ENCODE data around the gene RXFP3. TPM values are rescaled to one million over a fixed set of nuclear protein-coding genes. Genes with fewer than 3 reads are reported as not detected.

Gene RXFP3
- polyA plus RNA-seq, 1 donor (not counting 4 experiments of a cell fraction or from before 2014, with no cell fraction given): not detected

GRCh38 chr5:33892620-33893137 lies 43.5 kb upstream of the RXFP3 start:
- Histone ChIP-seq H4K20me1 (ENCODE audit: control insufficient read depth, extremely low read depth, insufficient read depth, low read length) (no peaks in the 10 kb centered on the region), H3K27ac (ENCODE audit: control insufficient read depth, insufficient read depth, low read length) (no peak overlapping the region), H3K9ac (ENCODE audit: control insufficient read depth, extremely low read depth, insufficient read depth, low read length) (no peak overlapping the region), H3K36me3 (ENCODE audit: control insufficient read depth in 2 of 2, extremely low read depth in 1 of 2, insufficient read depth in 2 of 2, low read length in 2 of 2) (no peaks in the 10 kb centered on the region), H3K4me2 (ENCODE audit: control insufficient read depth, extremely low read depth, insufficient read depth, low read depth, low read length) (no peak overlapping the region), H3K9me1 (ENCODE audit: control insufficient read depth, extremely low read depth, insufficient read depth, low read length) (no peaks in the 10 kb centered on the region), H3K27me3 (ENCODE audit: control insufficient read depth, extremely low read depth, insufficient read depth, low read length) (peaks cover 30% of the 10 kb centered on the region), H3K4me1 (ENCODE audit: control insufficient read depth, extremely low read depth, insufficient read depth, low read length) (peaks cover 2% of the 10 kb centered on the region), H2AFZ (ENCODE audit: control insufficient read depth, low read length) (no peak overlapping the region), H3K9me3 (ENCODE audit: control insufficient read depth, low read depth, low read length) (no peaks in the 10 kb centered on the region), H3K79me2 (ENCODE audit: control insufficient read depth, insufficient read depth, low read length) (no peaks in the 10 kb centered on the region), H3K4me3 (ENCODE audit: control insufficient read depth in 2 of 3, extremely low read depth in 1 of 3, insufficient read depth in 2 of 3, low read depth in 1 of 3, low read length in 3 of 3) (no peak overlapping the region)
- DNase-seq (ENCODE audit: low read depth, low spot score) (no peak), FAIRE-seq (no peak)
- dilution Hi-C loops (cut with MboI; ENCODE audit: extremely low pct_ligation_motif_present, low sequenced_read_pairs): no loop called here
- TF ChIP-seq, protein P1, sequence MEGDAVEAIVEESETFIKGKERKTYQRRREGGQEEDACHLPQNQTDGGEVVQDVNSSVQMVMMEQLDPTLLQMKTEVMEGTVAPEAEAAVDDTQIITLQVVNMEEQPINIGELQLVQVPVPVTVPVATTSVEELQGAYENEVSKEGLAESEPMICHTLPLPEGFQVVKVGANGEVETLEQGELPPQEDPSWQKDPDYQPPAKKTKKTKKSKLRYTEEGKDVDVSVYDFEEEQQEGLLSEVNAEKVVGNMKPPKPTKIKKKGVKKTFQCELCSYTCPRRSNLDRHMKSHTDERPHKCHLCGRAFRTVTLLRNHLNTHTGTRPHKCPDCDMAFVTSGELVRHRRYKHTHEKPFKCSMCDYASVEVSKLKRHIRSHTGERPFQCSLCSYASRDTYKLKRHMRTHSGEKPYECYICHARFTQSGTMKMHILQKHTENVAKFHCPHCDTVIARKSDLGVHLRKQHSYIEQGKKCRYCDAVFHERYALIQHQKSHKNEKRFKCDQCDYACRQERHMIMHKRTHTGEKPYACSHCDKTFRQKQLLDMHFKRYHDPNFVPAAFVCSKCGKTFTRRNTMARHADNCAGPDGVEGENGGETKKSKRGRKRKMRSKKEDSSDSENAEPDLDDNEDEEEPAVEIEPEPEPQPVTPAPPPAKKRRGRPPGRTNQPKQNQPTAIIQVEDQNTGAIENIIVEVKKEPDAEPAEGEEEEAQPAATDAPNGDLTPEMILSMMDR (optimal IDR thresholded peaks at IDR 0.05 in 1 of 3, IDR thresholded peaks at IDR 0.05 in 1 of 3, conservative IDR thresholded peaks at IDR 0.05 in 1 of 3; ENCODE audit: extremely low read depth in 1 of 3, insufficient read depth in 2 of 3, low read length in 3 of 3): no peak
- TF ChIP-seq EZH2 (IDR thresholded peaks at IDR 0.05; ENCODE audit: low read length): no peak

DNA sequence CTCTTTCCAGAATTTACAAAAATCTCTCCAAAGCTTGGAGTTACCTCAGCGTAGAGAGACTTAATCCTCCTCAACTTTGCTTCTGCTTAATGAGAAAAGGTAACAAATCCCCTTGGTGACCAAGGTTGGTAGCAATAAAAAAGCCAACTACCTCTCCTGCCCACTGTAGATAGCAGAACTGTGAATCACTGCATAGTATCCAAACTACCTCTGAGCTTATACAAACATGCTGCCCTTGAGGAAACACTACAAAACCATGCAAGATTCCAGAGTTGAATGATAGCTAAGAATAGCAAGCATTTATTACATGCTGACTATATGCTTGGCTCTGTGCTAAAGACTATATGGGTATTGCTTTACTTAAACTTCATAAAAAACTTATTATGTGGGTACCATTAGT lies 41.6 kb upstream of the RXFP3 start:
- DNase-seq (ENCODE audit: low read depth, low spot score): no peak

More for the DNA sequence above, 41.6 kb upstream of the RXFP3 start:
- peaks cover 30% of the 10 kb centered on the region for H3K27me3 ChIP-seq (ENCODE audit: control insufficient read depth, extremely low read depth, insufficient read depth, low read length)
- dilution Hi-C loops (cut with MboI; ENCODE audit: extremely low pct_ligation_motif_present, low sequenced_read_pairs): no loop called here
- no peaks in the 10 kb centered on the region for H3K9me3 ChIP-seq (ENCODE audit: control insufficient read depth, low read depth, low read length)
- H3K27ac ChIP-seq (ENCODE audit: control insufficient read depth, insufficient read depth, low read length): no peak overlapping the region
- no peaks in the 10 kb centered on the region for H3K36me3 ChIP-seq (ENCODE audit: control insufficient read depth in 2 of 2, extremely low read depth in 1 of 2, insufficient read depth in 2 of 2, low read length in 2 of 2)
- H3K4me2 ChIP-seq (ENCODE audit: control insufficient read depth, extremely low read depth, insufficient read depth, low read depth, low read length): no peak overlapping the region
- no peaks in the 10 kb centered on the region for H3K79me2 ChIP-seq (ENCODE audit: control insufficient read depth, insufficient read depth, low read length)
- no peak overlapping the region for H3K4me3 ChIP-seq (ENCODE audit: control insufficient read depth in 2 of 3, extremely low read depth in 1 of 3, insufficient read depth in 2 of 3, low read depth in 1 of 3, low read length in 3 of 3)
- no peak overlapping the region for H3K9ac ChIP-seq (ENCODE audit: control insufficient read depth, extremely low read depth, insufficient read depth, low read length)
- FAIRE-seq: no peak
- H2AFZ ChIP-seq (ENCODE audit: control insufficient read depth, low read length): no peak overlapping the region
- H3K9me1 ChIP-seq (ENCODE audit: control insufficient read depth, extremely low read depth, insufficient read depth, low read length): no peaks in the 10 kb centered on the region
- TF ChIP-seq EZH2 (IDR thresholded peaks at IDR 0.05; ENCODE audit: low read length): no peak
- TF ChIP-seq, protein P1 (optimal IDR thresholded peaks at IDR 0.05 in 1 of 3, IDR thresholded peaks at IDR 0.05 in 1 of 3, conservative IDR thresholded peaks at IDR 0.05 in 1 of 3; ENCODE audit: extremely low read depth in 1 of 3, insufficient read depth in 2 of 3, low read length in 3 of 3): no peak
- H4K20me1 ChIP-seq (ENCODE audit: control insufficient read depth, extremely low read depth, insufficient read depth, low read length): no peaks in the 10 kb centered on the region
- peaks cover 2% of the 10 kb centered on the region for H3K4me1 ChIP-seq (ENCODE audit: control insufficient read depth, extremely low read depth, insufficient read depth, low read length)

Data from keratinocyte (primary cell).